Liver (tissue), 3 donors: ENCODE results near the gene ZC3H18.

Source experiments
- ATF3 ChIP-seq: IDR thresholded peaks from 2 replicates; pipeline ENCODE4 v1.6.1; 2016; ENCODE audit warnings: antibody characterized with exemption
- CTCF ChIP-seq: fragments of 150-350 bp; IDR thresholded peaks from 2 replicates; pipeline ENCODE4 v1.5.1; 2017; ENCODE audit warnings: improper control_type of control experiment, low read depth, low read length; ENCODE audit not compliant: missing input control
- FOXA1 ChIP-seq: IDR thresholded peaks from 2 replicates; pipeline ENCODE4 v1.6.1; 2016; ENCODE audit warnings: antibody characterized with exemption
- JUND ChIP-seq, 2 donors: IDR thresholded peaks; 2 replicates each; pipeline ENCODE4 v1.6.1; 2016; ENCODE audit warnings: antibody characterized with exemption in 2 of 2
- MAX ChIP-seq: IDR thresholded peaks from 2 replicates; pipeline ENCODE4 v1.6.1; 2016; ENCODE audit warnings: antibody characterized with exemption
- RAD21 ChIP-seq, 2 donors: IDR thresholded peaks; 2 replicates each; pipeline ENCODE4 v1.6.1; 2016; ENCODE audit warnings: antibody characterized with exemption in 2 of 2, mild to moderate bottlenecking in 2 of 2
- REST ChIP-seq: IDR thresholded peaks from 2 replicates; pipeline ENCODE4 v1.6.1; 2016; ENCODE audit warnings: antibody characterized with exemption, mild to moderate bottlenecking
- TAF1 ChIP-seq: conservative IDR thresholded peaks from 2 replicates; pipeline ENCODE4 v1.6.1; 2016; ENCODE audit warnings: antibody characterized with exemption, mild to moderate bottlenecking
- donor health status: healthy.
- donor health status: healthy.

- TF ChIP-seq TAF1 (no peak), ATF3 (no peak), CTCF (no peak), RAD21 (IDR thresholded peaks at IDR 0.05) (no peak), REST (no peak), MAX (no peak), FOXA1 (no peak), JUND (IDR thresholded peaks at IDR 0.05) (no peak)
Observed at GRCh38 chr16:88665570-88665969, 95.4 kb downstream of the ZC3H18 start.
